ENCODE results near the gene EIF4EBP2.

Gene EIF4EBP2

DNA sequence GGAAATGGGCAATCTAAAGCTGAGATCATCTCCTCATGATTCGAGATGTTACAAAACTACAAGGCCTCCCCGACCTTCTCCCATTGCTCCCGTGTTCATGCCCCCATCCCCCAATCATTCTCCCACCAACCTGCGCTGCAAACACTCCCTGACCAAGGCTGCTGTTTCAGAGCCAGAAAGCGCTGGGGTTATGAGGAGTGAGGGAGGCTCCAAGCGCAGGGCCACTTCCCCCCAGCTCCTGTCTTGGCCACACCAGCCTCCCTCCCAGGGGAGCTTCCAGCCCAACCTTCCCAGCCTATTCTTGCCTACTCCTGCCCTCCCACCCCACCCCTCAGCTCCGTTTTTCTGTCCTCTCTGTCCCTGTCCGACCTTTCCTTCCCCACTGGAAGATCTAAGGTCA, 52.2 kb downstream of the EIF4EBP2 start:
- Mint-ChIP-seq H3K27ac (no peak overlapping the region), H3K4me1 (ENCODE audit: low read depth) (no peaks in the 10 kb centered on the region), H3K27me3 (ENCODE audit: low read depth) (peaks cover 60% of the 10 kb centered on the region), H3K4me3 (no peak overlapping the region), H3K9me3 (no peaks in the 10 kb centered on the region), H3K36me3 (ENCODE audit: low read depth) (no peaks in the 10 kb centered on the region)

GRCh38 chr10:70457759-70458305, 53.9 kb downstream of the EIF4EBP2 start:
- Mint-ChIP-seq H3K4me3 (no peak overlapping the region), H3K36me3 (ENCODE audit: low read depth) (no peaks in the 10 kb centered on the region), H3K9me3 (no peaks in the 10 kb centered on the region), H3K4me1 (ENCODE audit: low read depth) (no peaks in the 10 kb centered on the region), H3K27me3 (ENCODE audit: low read depth) (peaks cover 67% of the 10 kb centered on the region), H3K27ac (no peak overlapping the region)

GRCh38 chr10:70458329-70459060, 54.5 kb downstream of the EIF4EBP2 start:
- Mint-ChIP-seq H3K36me3 (ENCODE audit: low read depth) (no peaks in the 10 kb centered on the region), H3K27ac (no peak overlapping the region), H3K4me3 (no peak overlapping the region), H3K9me3 (no peaks in the 10 kb centered on the region), H3K27me3 (ENCODE audit: low read depth) (peaks cover 65% of the 10 kb centered on the region), H3K4me1 (ENCODE audit: low read depth) (no peaks in the 10 kb centered on the region)

DNA sequence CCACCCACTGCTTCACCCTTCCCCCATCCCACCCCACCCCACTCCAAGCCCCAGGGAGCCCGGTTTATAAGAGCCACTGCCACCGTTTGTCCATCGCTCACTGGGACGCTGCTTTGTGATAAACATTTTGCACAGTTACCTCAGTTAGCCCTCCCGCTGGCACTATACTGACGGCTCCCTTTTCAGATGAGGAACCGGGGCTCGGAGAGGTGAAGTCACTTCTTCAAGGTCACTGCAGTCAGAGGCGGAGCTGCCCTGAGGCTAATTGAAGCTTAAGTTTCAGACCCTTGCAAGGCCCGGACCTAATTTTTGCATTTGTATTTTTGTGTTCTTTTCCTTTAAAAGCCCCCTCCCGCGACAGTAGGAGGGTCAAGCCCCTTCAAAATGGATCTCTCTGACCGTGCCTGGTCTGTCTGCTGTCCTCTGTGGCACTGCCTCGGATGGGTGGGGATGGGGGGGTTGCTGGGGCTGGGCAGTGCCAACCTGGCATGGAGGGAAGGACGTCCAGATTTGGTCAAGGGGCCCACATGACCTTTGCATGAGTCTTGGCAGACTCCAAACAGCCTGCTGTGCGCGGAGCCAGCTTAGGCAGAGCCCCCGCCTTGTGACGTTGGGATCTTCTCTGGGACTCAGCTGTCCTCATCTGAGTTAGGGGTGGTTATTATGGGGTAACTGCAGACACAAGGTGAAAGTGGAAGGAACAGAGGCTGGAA, 55.3 kb downstream of the EIF4EBP2 start:
- Mint-ChIP-seq H3K27ac (no peak overlapping the region), H3K9me3 (no peaks in the 10 kb centered on the region), H3K4me1 (ENCODE audit: low read depth) (no peaks in the 10 kb centered on the region), H3K36me3 (ENCODE audit: low read depth) (no peaks in the 10 kb centered on the region), H3K27me3 (ENCODE audit: low read depth) (peaks cover 63% of the 10 kb centered on the region), H3K4me3 (no peak overlapping the region)

DNA sequence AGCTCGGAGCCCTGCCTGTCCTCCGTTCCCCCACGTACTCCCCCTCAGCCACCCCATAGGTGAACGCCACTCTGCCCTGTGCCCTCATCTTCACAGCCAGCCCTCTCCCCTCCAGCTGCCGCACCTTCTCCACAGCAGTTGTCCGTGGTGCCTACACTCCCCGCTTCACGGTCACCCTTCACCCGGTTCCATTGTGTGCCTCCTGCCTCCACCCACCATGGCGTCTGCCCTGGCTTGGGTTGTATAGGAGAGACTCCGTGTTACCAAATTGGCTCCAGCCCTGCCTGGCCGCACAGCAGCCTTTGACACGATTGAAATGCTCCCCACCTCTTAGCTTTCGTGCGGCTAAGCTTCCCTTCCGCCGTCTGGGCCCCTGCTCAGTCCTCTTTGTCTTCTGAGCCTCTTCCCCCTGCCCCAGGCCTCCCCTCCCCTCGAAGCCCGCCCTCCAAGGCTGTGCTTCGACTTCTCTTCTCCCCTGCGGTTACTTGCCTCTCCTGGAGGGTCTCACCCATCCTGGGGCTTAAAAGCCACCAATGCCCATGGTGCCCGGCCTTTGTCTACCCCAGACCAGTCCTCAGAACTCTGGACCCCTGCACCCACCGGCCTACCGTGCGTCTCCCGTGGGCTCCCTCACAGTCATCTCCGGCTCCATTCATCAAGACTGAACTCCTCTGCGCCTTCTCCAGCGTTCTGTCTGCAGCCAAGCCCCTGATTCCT, 56.0 kb downstream of the EIF4EBP2 start:
- Mint-ChIP-seq H3K4me3 (no peak overlapping the region), H3K4me1 (ENCODE audit: low read depth) (no peaks in the 10 kb centered on the region), H3K27me3 (ENCODE audit: low read depth) (peaks cover 62% of the 10 kb centered on the region), H3K9me3 (no peaks in the 10 kb centered on the region), H3K36me3 (ENCODE audit: low read depth) (no peaks in the 10 kb centered on the region), H3K27ac (no peak overlapping the region)

DNA sequence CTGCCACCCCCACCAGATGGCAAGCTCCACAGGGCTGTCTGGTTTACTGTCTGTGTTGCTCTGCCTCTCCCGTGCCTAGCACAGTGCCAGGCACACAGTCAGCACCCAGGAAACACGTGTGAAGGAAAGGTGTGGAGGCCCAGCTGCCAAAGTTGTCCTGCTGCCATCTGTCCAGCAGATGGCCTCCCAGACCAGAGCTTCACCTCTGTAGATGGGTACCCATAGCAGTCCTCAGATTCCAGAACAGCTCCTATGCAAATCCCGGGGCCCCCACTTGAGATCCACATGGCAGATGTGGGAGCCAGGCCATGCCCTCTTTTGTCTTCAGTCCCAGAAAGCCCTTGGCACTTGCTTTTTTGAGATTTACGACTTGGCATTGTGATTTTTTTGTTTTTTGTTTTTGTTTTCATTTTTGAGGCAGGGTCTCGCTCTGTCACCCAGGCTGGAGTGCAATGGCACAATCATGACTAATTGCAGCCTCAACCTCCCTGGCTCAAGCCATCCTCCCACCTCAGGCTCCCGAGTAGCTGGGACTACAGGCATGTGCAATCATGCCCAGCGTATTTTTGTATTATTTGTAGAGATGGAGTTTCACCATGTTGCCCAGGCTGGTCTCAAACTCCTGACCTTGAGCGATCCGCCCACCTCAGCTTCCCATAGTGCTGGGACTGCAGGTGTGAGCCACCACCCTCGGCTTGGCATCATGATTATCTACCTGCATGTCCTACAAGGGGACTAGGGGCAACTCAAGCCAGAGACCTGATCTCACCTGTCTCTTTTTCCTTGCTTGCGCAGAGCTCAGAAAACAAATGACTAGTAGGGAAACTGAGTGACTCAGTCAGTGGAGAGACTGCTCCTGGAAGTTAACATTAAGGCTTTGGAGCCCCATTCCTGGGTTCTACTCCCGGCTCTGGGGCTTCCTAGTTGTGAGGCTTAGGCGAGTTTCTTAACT, 57.7 kb downstream of the EIF4EBP2 start:
- H3K4me3 Mint-ChIP-seq: no peak overlapping the region
- H3K4me1 Mint-ChIP-seq (ENCODE audit: low read depth): no peaks in the 10 kb centered on the region
- H3K9me3 Mint-ChIP-seq: no peaks in the 10 kb centered on the region
- no peaks in the 10 kb centered on the region for H3K36me3 Mint-ChIP-seq (ENCODE audit: low read depth)
- peaks cover 52% of the 10 kb centered on the region for H3K27me3 Mint-ChIP-seq (ENCODE audit: low read depth)
- H3K27ac Mint-ChIP-seq: no peak overlapping the region

DNA sequence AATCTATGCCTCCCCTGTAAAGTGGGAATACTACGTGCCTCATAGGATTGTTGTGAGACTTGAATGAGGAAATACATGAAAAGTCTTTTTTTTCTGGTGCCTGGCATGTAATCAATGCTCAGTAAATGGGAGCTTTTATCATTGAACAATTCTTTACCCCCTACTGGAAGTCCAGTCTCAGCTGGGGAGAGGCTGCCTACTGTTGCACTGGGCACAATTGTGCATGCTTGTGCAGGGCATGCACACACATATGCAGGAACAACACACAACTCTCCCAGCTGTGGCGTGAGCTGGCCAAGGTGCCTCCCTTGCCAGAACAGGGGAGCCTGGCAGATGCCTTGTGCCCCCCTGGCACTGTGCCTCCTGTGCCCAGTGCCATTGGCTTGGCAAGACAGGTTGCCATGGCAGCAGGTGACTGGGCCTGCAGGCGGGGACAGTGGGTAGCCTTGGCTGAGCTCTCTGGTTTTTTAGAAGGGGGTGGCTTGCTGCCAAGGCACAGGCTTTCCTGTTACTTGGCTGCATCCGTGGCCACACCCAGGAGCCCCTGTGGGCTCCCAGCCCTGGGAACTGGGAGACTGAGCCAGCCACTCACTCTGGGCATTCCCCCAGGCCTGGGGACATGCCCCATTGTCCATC, 58.5 kb downstream of the EIF4EBP2 start:
- Mint-ChIP-seq H3K27me3 (ENCODE audit: low read depth) (peaks cover 46% of the 10 kb centered on the region), H3K4me1 (ENCODE audit: low read depth) (no peaks in the 10 kb centered on the region), H3K9me3 (no peaks in the 10 kb centered on the region), H3K4me3 (no peak overlapping the region), H3K36me3 (ENCODE audit: low read depth) (no peaks in the 10 kb centered on the region), H3K27ac (no peak overlapping the region)

- Mint-ChIP-seq H3K4me3 (no peak overlapping the region), H3K4me1 (ENCODE audit: low read depth) (no peaks in the 10 kb centered on the region), H3K36me3 (ENCODE audit: low read depth) (no peaks in the 10 kb centered on the region), H3K27me3 (ENCODE audit: low read depth) (peaks cover 26% of the 10 kb centered on the region), H3K27ac (no peak overlapping the region), H3K9me3 (no peaks in the 10 kb centered on the region)
Observed at GRCh38 chr10:70465278-70465677, 61.3 kb downstream of the EIF4EBP2 start.

- Mint-ChIP-seq H3K4me1 (ENCODE audit: low read depth) (no peaks in the 10 kb centered on the region), H3K9me3 (no peaks in the 10 kb centered on the region), H3K27ac (no peak overlapping the region), H3K4me3 (no peak overlapping the region), H3K36me3 (ENCODE audit: low read depth) (no peaks in the 10 kb centered on the region), H3K27me3 (ENCODE audit: low read depth) (peaks cover 23% of the 10 kb centered on the region)
Observed at GRCh38 chr10:70465832-70466231, 61.9 kb downstream of the EIF4EBP2 start.

GRCh38 chr10:70466951-70467350, 63.0 kb downstream of the EIF4EBP2 start:
- Mint-ChIP-seq H3K36me3 (ENCODE audit: low read depth) (no peaks in the 10 kb centered on the region), H3K9me3 (no peaks in the 10 kb centered on the region)

DNA sequence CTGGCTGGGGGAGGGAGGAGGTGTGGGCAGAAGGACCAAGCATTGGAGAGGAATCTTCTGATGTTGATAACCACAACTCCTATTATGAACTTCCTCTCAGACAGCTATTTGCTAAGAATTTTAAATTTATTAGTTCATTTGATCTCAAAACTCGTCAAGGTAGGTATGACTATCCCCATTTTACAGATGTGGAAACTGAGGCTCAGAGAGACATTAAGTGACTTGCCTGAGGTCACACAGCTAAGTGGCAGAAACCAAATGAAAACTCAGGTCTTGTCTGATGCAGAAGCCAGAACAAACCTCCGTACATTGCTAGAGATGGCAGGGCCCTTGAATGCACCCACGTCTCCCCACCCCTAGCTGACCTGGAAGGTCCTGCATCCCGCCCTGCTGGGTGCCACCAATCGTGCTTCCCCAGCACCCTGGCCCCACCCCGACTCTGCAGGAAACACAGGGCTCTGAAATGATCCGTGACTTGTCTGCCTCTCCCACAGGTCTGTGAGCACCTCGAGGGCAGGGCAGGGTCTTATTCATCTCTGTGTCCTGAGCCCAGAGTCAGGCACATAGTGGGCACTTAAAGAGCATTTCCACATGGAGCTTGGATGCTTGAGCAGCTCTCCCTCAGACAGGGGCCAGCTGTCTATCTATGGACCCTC, 69.0 kb downstream of the EIF4EBP2 start:
- H3K27ac Mint-ChIP-seq: no peak overlapping the region
- no peak overlapping the region for H3K4me3 Mint-ChIP-seq
- H3K4me1 Mint-ChIP-seq (ENCODE audit: low read depth): peaks cover 8% of the 10 kb centered on the region
- H3K27me3 Mint-ChIP-seq (ENCODE audit: low read depth): peaks cover 45% of the 10 kb centered on the region
- no peaks in the 10 kb centered on the region for H3K9me3 Mint-ChIP-seq
- no peaks in the 10 kb centered on the region for H3K36me3 Mint-ChIP-seq (ENCODE audit: low read depth)

More at GRCh38 chr10:70466951-70467350, 63.0 kb downstream of the EIF4EBP2 start:
- no peak overlapping the region for H3K27ac Mint-ChIP-seq
- H3K4me1 Mint-ChIP-seq (ENCODE audit: low read depth): no peaks in the 10 kb centered on the region
- H3K27me3 Mint-ChIP-seq (ENCODE audit: low read depth): peaks cover 14% of the 10 kb centered on the region
- H3K4me3 Mint-ChIP-seq: no peak overlapping the region

GRCh38 chr10:70474780-70475179, 70.8 kb downstream of the EIF4EBP2 start:
- Mint-ChIP-seq H3K9me3 (no peaks in the 10 kb centered on the region), H3K4me1 (ENCODE audit: low read depth) (peaks cover 11% of the 10 kb centered on the region), H3K4me3 (no peak overlapping the region), H3K27me3 (ENCODE audit: low read depth) (peaks cover 52% of the 10 kb centered on the region), H3K36me3 (ENCODE audit: low read depth) (no peaks in the 10 kb centered on the region), H3K27ac (no peak overlapping the region)

DNA sequence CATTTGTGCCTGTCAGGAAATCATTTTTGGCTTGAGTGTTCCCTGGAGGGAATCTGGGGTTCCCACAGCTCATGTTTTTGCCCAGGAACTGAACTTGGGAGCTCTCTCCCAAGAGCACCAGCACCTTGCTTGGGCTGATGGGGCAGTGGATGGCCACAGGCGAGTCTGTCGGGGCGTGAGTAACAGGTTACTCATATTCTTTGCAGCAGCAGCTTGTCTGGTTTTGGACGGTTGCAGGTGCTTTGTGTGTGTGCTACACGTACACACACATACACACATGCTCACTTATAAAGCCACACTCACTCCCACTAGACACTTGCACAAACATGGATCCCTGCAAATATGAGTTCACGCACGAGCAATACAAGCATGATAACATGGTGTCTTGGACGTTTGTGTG, 71.7 kb downstream of the EIF4EBP2 start:
- peaks cover 20% of the 10 kb centered on the region for H3K4me1 Mint-ChIP-seq (ENCODE audit: low read depth)
- H3K4me3 Mint-ChIP-seq: no peak overlapping the region
- H3K27me3 Mint-ChIP-seq (ENCODE audit: low read depth): peaks cover 61% of the 10 kb centered on the region
- no peaks in the 10 kb centered on the region for H3K36me3 Mint-ChIP-seq (ENCODE audit: low read depth)
- no peak overlapping the region for H3K27ac Mint-ChIP-seq
- H3K9me3 Mint-ChIP-seq: no peaks in the 10 kb centered on the region
